GM12873 (cell line): Measurements from ENCODE around the gene GPR65.

Experiments used
- TF ChIP-seq, protein P1 (sequence below): IDR thresholded peaks from 2 replicates; pipeline ENCODE4 v1.5.1; 2012; ENCODE audit warnings: low read depth, mild to moderate bottlenecking, moderate library complexity, low read length, control low read depth; ENCODE audit not compliant: insufficient read depth; ENCODE audit errors: missing control alignments

GPR65 gene

GRCh38 chr14:88030079-88030478, 25.1 kb downstream of the GPR65 start:
- TF ChIP-seq, protein P1, sequence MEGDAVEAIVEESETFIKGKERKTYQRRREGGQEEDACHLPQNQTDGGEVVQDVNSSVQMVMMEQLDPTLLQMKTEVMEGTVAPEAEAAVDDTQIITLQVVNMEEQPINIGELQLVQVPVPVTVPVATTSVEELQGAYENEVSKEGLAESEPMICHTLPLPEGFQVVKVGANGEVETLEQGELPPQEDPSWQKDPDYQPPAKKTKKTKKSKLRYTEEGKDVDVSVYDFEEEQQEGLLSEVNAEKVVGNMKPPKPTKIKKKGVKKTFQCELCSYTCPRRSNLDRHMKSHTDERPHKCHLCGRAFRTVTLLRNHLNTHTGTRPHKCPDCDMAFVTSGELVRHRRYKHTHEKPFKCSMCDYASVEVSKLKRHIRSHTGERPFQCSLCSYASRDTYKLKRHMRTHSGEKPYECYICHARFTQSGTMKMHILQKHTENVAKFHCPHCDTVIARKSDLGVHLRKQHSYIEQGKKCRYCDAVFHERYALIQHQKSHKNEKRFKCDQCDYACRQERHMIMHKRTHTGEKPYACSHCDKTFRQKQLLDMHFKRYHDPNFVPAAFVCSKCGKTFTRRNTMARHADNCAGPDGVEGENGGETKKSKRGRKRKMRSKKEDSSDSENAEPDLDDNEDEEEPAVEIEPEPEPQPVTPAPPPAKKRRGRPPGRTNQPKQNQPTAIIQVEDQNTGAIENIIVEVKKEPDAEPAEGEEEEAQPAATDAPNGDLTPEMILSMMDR: no peak

DNA sequence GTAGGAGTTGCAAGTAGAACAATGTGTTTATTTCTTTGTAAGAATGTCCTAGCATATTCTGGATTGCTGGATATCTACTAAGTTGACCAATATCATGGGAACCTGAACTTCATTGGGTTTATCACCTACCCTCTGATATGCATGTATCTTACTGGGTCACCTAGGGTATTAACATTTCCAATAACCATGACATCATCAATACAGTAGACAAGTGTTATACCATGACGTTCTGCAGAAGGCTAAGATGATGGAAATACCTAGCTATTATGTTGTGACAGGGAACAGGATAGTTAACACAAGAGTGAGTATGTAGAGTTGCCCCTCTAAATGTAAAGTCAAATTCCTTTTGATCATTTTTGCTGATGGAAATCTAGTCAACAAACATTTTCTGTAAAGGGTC, 26.0 kb downstream of the GPR65 start:
- TF ChIP-seq, protein P1: no peak

DNA sequence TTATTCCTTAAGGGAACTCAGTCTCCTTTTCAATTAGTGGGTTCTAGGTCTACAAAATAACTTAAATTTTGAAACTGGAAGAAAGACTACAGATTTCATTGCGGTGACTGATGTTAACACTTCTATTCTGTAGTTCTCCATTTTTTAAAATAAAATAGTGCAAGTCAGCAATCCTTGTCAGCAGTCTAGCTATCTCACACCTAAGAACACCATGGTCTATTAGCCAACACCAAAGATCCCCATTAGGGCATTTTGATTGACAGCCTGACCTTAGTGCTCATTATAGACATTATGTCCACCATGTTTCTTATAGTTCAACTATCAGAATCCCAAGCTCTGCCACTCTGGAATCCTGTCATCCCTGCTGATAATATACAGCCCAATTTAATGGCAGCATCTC, 27.4 kb downstream of the GPR65 start:
- TF ChIP-seq, protein P1: no peak

DNA sequence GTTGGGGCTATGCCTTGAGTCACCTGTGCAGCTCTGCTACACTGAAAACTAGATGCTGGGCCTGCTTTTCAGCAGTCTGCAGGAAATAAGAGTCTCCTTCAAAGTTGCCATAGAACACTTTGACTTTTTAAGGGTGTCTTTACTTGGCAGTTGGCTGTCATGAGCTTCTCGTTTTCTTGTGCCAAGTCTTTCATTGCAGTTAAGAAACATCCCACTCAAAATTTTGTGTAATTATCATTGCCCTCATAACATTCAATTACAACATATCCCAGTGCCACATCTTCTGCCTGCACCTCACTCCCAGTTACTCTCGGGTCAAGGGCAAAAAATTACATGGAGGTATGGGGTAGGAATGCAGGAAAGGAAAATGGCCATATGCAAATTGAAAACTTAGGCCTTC, 29.1 kb downstream of the GPR65 start:
- TF ChIP-seq, protein P1: no peak

DNA sequence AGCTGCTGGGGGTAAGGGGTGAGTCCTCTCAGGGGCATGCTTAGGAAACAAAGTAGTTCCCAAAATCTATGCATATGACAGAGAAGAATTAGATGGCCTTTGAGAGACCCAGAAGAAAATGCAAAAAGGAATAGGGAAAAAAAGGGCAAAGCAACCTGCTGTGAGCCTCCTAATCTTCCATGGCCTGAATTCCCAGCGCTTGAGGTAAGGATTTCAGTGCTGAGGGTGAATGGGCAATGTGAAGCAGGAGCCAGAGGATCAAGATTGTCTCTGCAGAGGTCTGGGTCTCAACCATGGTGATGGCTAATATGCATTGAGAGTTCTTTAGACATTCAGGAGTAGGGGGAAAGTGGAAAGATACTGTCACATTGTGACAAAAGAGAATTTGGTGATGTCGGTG, 31.5 kb downstream of the GPR65 start:
- TF ChIP-seq, protein P1: no peak

DNA sequence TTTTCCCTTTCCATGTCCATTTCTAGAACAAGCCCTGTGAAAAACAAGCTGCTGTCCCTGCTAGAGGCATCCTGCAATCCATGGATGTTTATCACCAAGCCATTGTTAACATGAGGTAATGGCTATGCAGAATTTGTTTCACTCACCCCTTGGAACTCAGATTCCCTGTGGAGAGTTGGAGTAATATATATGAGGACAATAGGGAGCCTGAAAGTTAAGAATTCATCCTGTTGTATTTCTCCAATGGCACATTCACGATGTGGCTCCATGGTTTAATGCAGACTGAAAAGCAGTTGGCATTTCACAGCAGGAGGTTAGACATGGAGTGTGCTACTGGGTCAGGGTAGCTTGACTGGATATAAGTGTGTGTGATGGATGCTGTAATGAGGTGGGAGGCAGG, 32.4 kb downstream of the GPR65 start:
- TF ChIP-seq, protein P1: no peak

GRCh38 chr14:88039197-88039596, 34.3 kb downstream of the GPR65 start:
- TF ChIP-seq, protein P1: no peak
